Measurements from ENCODE around the gene KIAA1671. TPM values are rescaled to one million over a fixed set of nuclear protein-coding genes. Genes with fewer than 3 reads are reported as not detected.

KIAA1671 gene
- total RNA-seq, 6 donors from 2014 or later: 30.9 to 57.7 (median 42.1) TPM

GRCh38 chr22:25199731-25200520, 247.4 kb downstream of the KIAA1671 start, which contains the start of gene CRYBB3:
CRYBB3 (plus strand) TSS chr22:25199858; CDS start chr22:25201397, 1,539 bp downstream.
- no peak for TF ChIP-seq POLR2AphosphoS5 (IDR thresholded peaks at IDR 0.05)
- no peak for TF ChIP-seq CTCF (IDR thresholded peaks at IDR 0.05)
- no peak for TF ChIP-seq EP300 (IDR thresholded peaks at IDR 0.05)
- TF ChIP-seq POLR2A (IDR thresholded peaks at IDR 0.05): no peak
- H3K27ac ChIP-seq: no peak within 1 kb of the TSS
- no peak within 1 kb of the TSS for H3K4me3 ChIP-seq
- 75 to 83% methylated on average over 14 to 16 of the region's 17 CpGs for WGBS, 2 donors
- ATAC-seq (ENCODE audit: low FRiP score in 2 of 2): peak in 1 of 2 donors; percentile 23
- no peaks in the 10 kb centered on the region for H3K27me3 ChIP-seq
- no peak for DNase-seq
- H3K4me1 ChIP-seq: no peaks in the 10 kb centered on the region
- peaks cover 0 to 37% (median 4%) of the 10 kb centered on the region in 4 donors for H3K36me3 ChIP-seq
- H3K9me3 ChIP-seq: no peaks in the 10 kb centered on the region

- no peak for DNase-seq
- no peak overlapping the region for H3K27ac ChIP-seq
- no peak overlapping the region for H3K4me3 ChIP-seq
- H3K9me3 ChIP-seq: no peaks in the 10 kb centered on the region
- ATAC-seq (ENCODE audit: low FRiP score in 2 of 2): no peak
- H3K4me1 ChIP-seq: no peaks in the 10 kb centered on the region
- TF ChIP-seq EP300 (IDR thresholded peaks at IDR 0.05) (no peak), POLR2AphosphoS5 (IDR thresholded peaks at IDR 0.05) (no peak), POLR2A (IDR thresholded peaks at IDR 0.05) (no peak), CTCF (IDR thresholded peaks at IDR 0.05) (no peak)
- H3K36me3 ChIP-seq: peaks cover 0 to 26% (median 1%) of the 10 kb centered on the region in 4 donors
- no peaks in the 10 kb centered on the region for H3K27me3 ChIP-seq
- 84 to 93% methylated on average over 2 to 7 of the region's 7 CpGs for WGBS, 2 donors
These were observed 248.5 kb downstream of the KIAA1671 start for GRCh38 chr22:25200967-25201366.

GRCh38 chr22:25201557-25202273, 249.2 kb downstream of the KIAA1671 start:
- Histone ChIP-seq H3K27me3 (no peaks in the 10 kb centered on the region), H3K27ac (no peak overlapping the region), H3K4me1 (no peaks in the 10 kb centered on the region), H3K4me3 (no peak overlapping the region), H3K36me3 (peaks cover 0 to 19% (median 1%) of the 10 kb centered on the region in 4 donors), H3K9me3 (no peaks in the 10 kb centered on the region)
- no peak for ATAC-seq (ENCODE audit: low FRiP score in 2 of 2)
- DNase-seq: no peak
- TF ChIP-seq CTCF (IDR thresholded peaks at IDR 0.05) (no peak), POLR2A (IDR thresholded peaks at IDR 0.05) (no peak), POLR2AphosphoS5 (IDR thresholded peaks at IDR 0.05) (no peak), EP300 (IDR thresholded peaks at IDR 0.05) (no peak)
- 61 to 76% methylated on average over 5 to 10 of the region's 10 CpGs for WGBS, 2 donors

- no peaks in the 10 kb centered on the region for H3K27me3 ChIP-seq
- no peak overlapping the region for H3K4me3 ChIP-seq
- TF ChIP-seq POLR2A (IDR thresholded peaks at IDR 0.05) (no peak), CTCF (IDR thresholded peaks at IDR 0.05) (peak; percentile 52 to 75 (median 66)), POLR2AphosphoS5 (IDR thresholded peaks at IDR 0.05) (no peak), EP300 (IDR thresholded peaks at IDR 0.05) (no peak)
- peaks cover 0 to 13% (median 1%) of the 10 kb centered on the region in 4 donors for H3K36me3 ChIP-seq
- WGBS, 2 donors: 34 to 61% methylated on average over 5 to 15 of the region's 15 CpGs
- H3K4me1 ChIP-seq: no peaks in the 10 kb centered on the region
- DNase-seq: peak in 1 of 2 donors; percentile 31
- H3K27ac ChIP-seq: no peak overlapping the region
- no peaks in the 10 kb centered on the region for H3K9me3 ChIP-seq
- peak; percentile 57 to 68 for ATAC-seq (ENCODE audit: low FRiP score in 2 of 2)
These were observed 249.9 kb downstream of the KIAA1671 start for GRCh38 chr22:25202290-25202921.
